ENCODE measurements around the gene PTPRG. TPM values are rescaled to one million over a fixed set of nuclear protein-coding genes. Genes with fewer than 3 reads are reported as not detected.

PTPRG gene
- total RNA-seq, 2 experiments from 2014 or later = not detected

GRCh38 chr3:61894988-61895935 lies 333.9 kb downstream of the PTPRG start:
- no peaks in the 10 kb centered on the region for H3K27me3 Mint-ChIP-seq (ENCODE audit: low read depth)
- ChIA-PET CTCF (interaction anchor here (0.7 to 1.3 kb wide), 2 partner anchors 9 to 41 kb away, joined by 3 to 4 read pairs; no protein-coding TSS in a partner anchor), POLR2A (no interaction called here)
- no peak overlapping the region for H3K4me3 Mint-ChIP-seq
- no peaks in the 10 kb centered on the region for H3K9me3 Mint-ChIP-seq (ENCODE audit: insufficient read depth)
- peaks cover 15% of the 10 kb centered on the region for H3K4me1 Mint-ChIP-seq (ENCODE audit: low read depth)
- ATAC-seq (peak; percentile 85), DNase-seq (peak; percentile 72)
- H3K27ac Mint-ChIP-seq = peak overlapping the region; percentile 65
- no peaks in the 10 kb centered on the region for H3K36me3 Mint-ChIP-seq (ENCODE audit: low read depth)

DNA sequence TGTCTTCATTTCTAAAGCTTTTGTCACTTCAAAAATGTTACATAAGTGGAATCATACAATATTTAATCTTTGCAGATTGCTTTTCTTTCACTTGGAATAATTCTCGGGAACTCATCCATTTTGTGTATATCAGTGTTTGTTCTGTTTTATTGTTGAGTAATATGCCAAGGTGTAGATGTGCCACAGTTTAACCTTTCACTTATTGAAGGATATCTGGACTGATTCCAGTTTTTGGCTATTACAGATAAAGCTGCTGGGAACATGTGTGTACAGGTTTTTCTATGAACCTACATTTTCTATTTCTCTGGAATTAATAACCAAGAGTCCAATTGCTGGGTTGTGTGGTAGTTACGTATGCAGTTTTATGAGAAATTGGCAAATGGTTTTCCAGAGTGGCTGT lies 334.9 kb downstream of the PTPRG start:
- H3K36me3 Mint-ChIP-seq (ENCODE audit: low read depth) = no peaks in the 10 kb centered on the region
- no peak overlapping the region for H3K27ac Mint-ChIP-seq
- no peaks in the 10 kb centered on the region for H3K27me3 Mint-ChIP-seq (ENCODE audit: low read depth)
- DNase-seq (no peak), ATAC-seq (no peak)
- ChIA-PET POLR2A (no interaction called here), CTCF (interaction anchor here (1.3 kb wide), 1 partner anchor 8 kb away, joined by 3 read pairs; no protein-coding TSS in a partner anchor)
- H3K4me3 Mint-ChIP-seq = no peak overlapping the region
- H3K9me3 Mint-ChIP-seq (ENCODE audit: insufficient read depth) = no peaks in the 10 kb centered on the region
- peaks cover 15% of the 10 kb centered on the region for H3K4me1 Mint-ChIP-seq (ENCODE audit: low read depth)

DNA sequence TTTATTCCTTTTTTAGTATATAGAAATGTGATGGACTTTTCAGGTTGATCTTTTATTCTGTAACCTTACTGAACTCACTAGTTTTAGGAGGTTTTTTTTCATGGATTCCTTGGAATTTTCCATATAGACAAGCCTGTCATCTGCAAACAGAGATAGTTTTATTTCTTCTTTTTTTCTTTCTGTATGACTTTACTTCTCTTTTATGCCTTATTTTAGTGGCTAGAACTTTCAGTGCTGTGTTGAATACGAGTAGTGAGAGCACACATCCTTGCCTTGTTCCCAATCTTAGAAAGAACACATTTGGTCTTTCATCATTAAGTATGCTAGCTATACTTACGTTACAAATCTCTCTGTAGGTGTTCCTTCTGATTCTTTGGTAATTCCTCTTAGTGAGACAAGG lies 336.5 kb downstream of the PTPRG start:
- POLR2A ChIA-PET = no interaction called here
- peaks cover 15% of the 10 kb centered on the region for H3K4me1 Mint-ChIP-seq (ENCODE audit: low read depth)
- no peaks in the 10 kb centered on the region for H3K27me3 Mint-ChIP-seq (ENCODE audit: low read depth)
- no peaks in the 10 kb centered on the region for H3K9me3 Mint-ChIP-seq (ENCODE audit: insufficient read depth)
- H3K4me3 Mint-ChIP-seq = no peak overlapping the region
- DNase-seq (no peak), ATAC-seq (no peak)
- H3K27ac Mint-ChIP-seq = no peak overlapping the region
- H3K36me3 Mint-ChIP-seq (ENCODE audit: low read depth) = no peaks in the 10 kb centered on the region
- CTCF ChIA-PET = no interaction called here

- Mint-ChIP-seq H3K36me3 (ENCODE audit: low read depth) (no peaks in the 10 kb centered on the region), H3K9me3 (ENCODE audit: insufficient read depth) (no peaks in the 10 kb centered on the region), H3K4me1 (ENCODE audit: low read depth) (peaks cover 10% of the 10 kb centered on the region), H3K27ac (no peak overlapping the region), H3K4me3 (no peak overlapping the region), H3K27me3 (ENCODE audit: low read depth) (no peaks in the 10 kb centered on the region)
- ChIA-PET POLR2A (no interaction called here), CTCF (no interaction called here)
- ATAC-seq = no peak
- no peak for DNase-seq
Observed at GRCh38 chr3:61899700-61900462, 338.5 kb downstream of the PTPRG start.

DNA sequence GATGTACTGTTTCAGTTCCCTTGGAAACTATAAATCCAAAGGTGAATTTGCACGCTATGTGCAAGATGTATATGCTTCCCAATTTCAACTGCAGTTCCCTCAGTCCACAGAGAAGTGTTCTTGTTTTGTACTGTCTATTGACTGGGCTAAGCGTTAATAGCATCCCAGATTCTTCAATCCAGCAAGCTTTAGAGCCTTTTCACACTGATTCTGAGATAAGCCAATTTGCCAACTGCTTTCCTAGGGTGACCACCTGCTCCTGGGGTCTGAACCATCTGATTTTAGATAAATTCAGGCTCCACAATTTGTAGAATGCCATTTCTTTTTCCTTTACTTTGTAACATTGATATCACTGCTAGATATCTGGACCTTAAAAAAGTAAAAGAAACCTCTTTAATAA lies 340.1 kb downstream of the PTPRG start:
- POLR2A ChIA-PET = no interaction called here
- CTCF ChIA-PET = no interaction called here

GRCh38 chr3:61901986-61902385 lies 340.6 kb downstream of the PTPRG start:
- ATAC-seq (no peak), DNase-seq (no peak)
- Mint-ChIP-seq H3K4me1 (ENCODE audit: low read depth) (no peaks in the 10 kb centered on the region), H3K27ac (no peak overlapping the region), H3K4me3 (no peak overlapping the region), H3K36me3 (ENCODE audit: low read depth) (no peaks in the 10 kb centered on the region), H3K9me3 (ENCODE audit: insufficient read depth) (no peaks in the 10 kb centered on the region), H3K27me3 (ENCODE audit: low read depth) (no peaks in the 10 kb centered on the region)
- POLR2A ChIA-PET = no interaction called here
- CTCF ChIA-PET = no interaction called here

More for the DNA sequence above, 340.1 kb downstream of the PTPRG start:
- H3K9me3 Mint-ChIP-seq (ENCODE audit: insufficient read depth) = no peaks in the 10 kb centered on the region
- DNase-seq = no peak
- no peak overlapping the region for H3K4me3 Mint-ChIP-seq
- H3K4me1 Mint-ChIP-seq (ENCODE audit: low read depth) = no peaks in the 10 kb centered on the region
- H3K27me3 Mint-ChIP-seq (ENCODE audit: low read depth) = no peaks in the 10 kb centered on the region
- ATAC-seq = no peak
- no peak overlapping the region for H3K27ac Mint-ChIP-seq
- no peaks in the 10 kb centered on the region for H3K36me3 Mint-ChIP-seq (ENCODE audit: low read depth)

GRCh38 chr3:61903074-61903473 lies 341.7 kb downstream of the PTPRG start:
- Mint-ChIP-seq H3K27ac (no peak overlapping the region), H3K4me3 (no peak overlapping the region), H3K36me3 (ENCODE audit: low read depth) (no peaks in the 10 kb centered on the region), H3K4me1 (ENCODE audit: low read depth) (no peaks in the 10 kb centered on the region), H3K9me3 (ENCODE audit: insufficient read depth) (no peaks in the 10 kb centered on the region), H3K27me3 (ENCODE audit: low read depth) (no peaks in the 10 kb centered on the region)
- DNase-seq = no peak
- CTCF ChIA-PET = no interaction called here
- ATAC-seq = no peak
- POLR2A ChIA-PET = no interaction called here

- Mint-ChIP-seq H3K4me3 (no peak overlapping the region), H3K27ac (no peak overlapping the region), H3K36me3 (ENCODE audit: low read depth) (no peaks in the 10 kb centered on the region), H3K27me3 (ENCODE audit: low read depth) (no peaks in the 10 kb centered on the region), H3K4me1 (ENCODE audit: low read depth) (no peaks in the 10 kb centered on the region), H3K9me3 (ENCODE audit: insufficient read depth) (no peaks in the 10 kb centered on the region)
- ATAC-seq = no peak
- ChIA-PET POLR2A (no interaction called here), CTCF (interaction anchor here (1.6 kb wide), 1 partner anchor 9 kb away, joined by 3 read pairs; no protein-coding TSS in a partner anchor)
- no peak for DNase-seq
Observed at GRCh38 chr3:61903931-61904657, 342.7 kb downstream of the PTPRG start.

DNA sequence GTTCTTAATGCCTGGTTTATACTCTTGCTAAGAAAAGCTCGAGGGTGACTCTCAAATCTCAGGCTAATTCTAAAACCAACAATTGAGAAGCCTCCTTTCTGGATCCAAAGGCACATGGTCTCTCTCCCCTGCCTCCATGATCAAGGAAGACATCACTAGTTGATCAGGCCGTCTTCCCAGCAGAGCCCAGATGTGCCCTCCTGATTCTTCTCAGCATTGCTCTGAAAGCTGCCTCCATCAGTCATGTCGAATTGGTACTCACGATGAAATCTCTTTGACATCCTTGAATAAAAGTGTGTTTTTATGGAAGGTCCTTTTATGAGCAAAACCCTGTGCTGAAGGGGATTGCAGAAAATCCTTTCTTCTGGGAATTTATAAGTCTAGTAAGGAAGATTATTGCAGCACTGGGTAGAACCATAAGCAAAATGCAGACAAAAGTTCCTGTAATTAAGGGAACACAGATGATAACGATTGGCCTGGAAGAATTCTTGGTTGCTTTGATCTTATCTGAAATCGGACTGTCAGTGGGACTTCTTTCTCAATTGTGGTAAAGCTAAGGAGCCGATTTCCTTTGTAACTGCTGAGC lies 345.9 kb downstream of the PTPRG start:
- no peaks in the 10 kb centered on the region for H3K27me3 Mint-ChIP-seq (ENCODE audit: low read depth)
- H3K27ac Mint-ChIP-seq = no peak overlapping the region
- DNase-seq (no peak), ATAC-seq (no peak)
- POLR2A ChIA-PET = no interaction called here
- no peak overlapping the region for H3K4me3 Mint-ChIP-seq
- H3K9me3 Mint-ChIP-seq (ENCODE audit: insufficient read depth) = no peaks in the 10 kb centered on the region
- no peaks in the 10 kb centered on the region for H3K36me3 Mint-ChIP-seq (ENCODE audit: low read depth)
- CTCF ChIA-PET = no interaction called here
- H3K4me1 Mint-ChIP-seq (ENCODE audit: low read depth) = no peaks in the 10 kb centered on the region

DNA sequence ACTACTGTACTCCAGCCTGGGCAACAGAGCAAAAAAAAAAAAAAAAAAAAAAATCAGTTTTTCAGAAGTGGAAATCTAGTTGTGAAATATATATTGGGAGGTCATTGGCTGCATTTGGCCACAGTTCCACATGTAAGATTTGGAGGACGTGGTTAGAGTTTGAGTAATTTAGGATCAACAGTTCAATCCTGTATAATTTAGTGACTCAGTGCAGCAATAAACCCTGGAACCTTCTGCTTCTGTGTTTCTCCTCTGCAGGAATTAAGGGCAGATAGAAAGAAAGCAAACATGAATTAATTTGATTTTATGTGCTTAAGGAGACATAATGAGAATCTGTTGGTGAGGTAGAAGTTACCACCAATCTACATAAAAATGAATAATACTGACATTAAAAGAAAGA lies 347.0 kb downstream of the PTPRG start:
- H3K9me3 Mint-ChIP-seq (ENCODE audit: insufficient read depth) = no peaks in the 10 kb centered on the region
- ChIA-PET POLR2A (no interaction called here), CTCF (no interaction called here)
- DNase-seq (no peak), ATAC-seq (no peak)
- no peak overlapping the region for H3K27ac Mint-ChIP-seq
- no peak overlapping the region for H3K4me3 Mint-ChIP-seq
- H3K4me1 Mint-ChIP-seq (ENCODE audit: low read depth) = no peaks in the 10 kb centered on the region
- no peaks in the 10 kb centered on the region for H3K27me3 Mint-ChIP-seq (ENCODE audit: low read depth)
- no peaks in the 10 kb centered on the region for H3K36me3 Mint-ChIP-seq (ENCODE audit: low read depth)

DNA sequence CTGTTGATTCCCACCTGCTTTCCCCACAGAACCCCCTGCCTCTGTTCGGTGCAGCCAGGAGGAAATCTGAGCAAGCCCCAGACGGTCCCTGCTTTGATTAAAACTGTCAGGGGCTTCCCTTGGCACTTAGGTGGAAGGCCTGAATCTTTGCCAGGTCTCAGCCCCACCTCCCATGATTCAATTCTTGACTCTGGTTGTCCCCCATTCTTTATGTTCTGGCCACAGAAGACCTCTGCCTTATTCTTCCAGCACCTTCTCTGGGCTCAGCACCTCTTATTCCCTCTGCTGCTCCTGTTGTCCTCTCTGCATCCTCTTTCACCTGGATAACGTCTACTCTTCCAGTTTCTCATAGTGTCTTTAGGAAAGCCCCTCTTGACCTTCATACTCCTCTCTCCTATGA lies 349.4 kb downstream of the PTPRG start:
- ChIA-PET CTCF (no interaction called here), POLR2A (no interaction called here)
- DNase-seq = no peak
- no peaks in the 10 kb centered on the region for H3K27me3 Mint-ChIP-seq (ENCODE audit: low read depth)
- H3K36me3 Mint-ChIP-seq (ENCODE audit: low read depth) = no peaks in the 10 kb centered on the region
- no peak overlapping the region for H3K4me3 Mint-ChIP-seq
- no peak for ATAC-seq
- H3K4me1 Mint-ChIP-seq (ENCODE audit: low read depth) = no peaks in the 10 kb centered on the region
- H3K9me3 Mint-ChIP-seq (ENCODE audit: insufficient read depth) = no peaks in the 10 kb centered on the region
- no peak overlapping the region for H3K27ac Mint-ChIP-seq

Data from activated CD8-positive, alpha-beta T cell treated with anti-CD3 and anti-CD28 coated beads, Interleukin-2, amount 10 ng/mL, durations not matched to agents 7 days and 5 days (primary cell).